ENCODE data around the gene AUTS2.

The AUTS2 gene

DNA sequence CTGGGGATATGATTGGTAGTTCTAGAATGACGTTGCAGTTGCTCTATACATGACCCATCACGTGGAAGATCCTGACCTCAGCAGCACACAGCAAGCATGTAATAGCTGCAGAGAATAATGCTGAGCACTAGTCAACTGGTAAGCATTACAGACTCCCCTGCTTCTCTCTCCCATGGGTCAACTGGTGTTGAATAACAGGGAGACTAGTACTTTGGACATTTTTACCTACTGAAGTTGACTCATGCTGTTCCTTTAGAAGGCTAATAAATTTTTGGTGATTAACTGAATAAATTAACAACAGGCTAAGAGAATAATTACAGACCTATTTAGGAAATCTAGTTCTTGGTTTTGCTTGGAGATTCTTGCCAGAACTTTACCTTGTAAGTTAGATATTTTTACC, 234.1 kb downstream of the AUTS2 start:
- no peak overlapping the region for H3K23ac ChIP-seq (ENCODE audit: low read length)
- no peak overlapping the region for H2AK5ac ChIP-seq (ENCODE audit: low read length)
- no peak overlapping the region for H3K4ac ChIP-seq (ENCODE audit: low read depth, low read length)
- no peak overlapping the region for H2BK15ac ChIP-seq (replicated peaks; ENCODE audit: low read depth)
- H3K36me3 ChIP-seq (ENCODE audit: control insufficient read depth, insufficient read depth, low read length), result no peaks in the 10 kb centered on the region
- H3K9ac ChIP-seq (ENCODE audit: low read length), result no peak overlapping the region
- no peak overlapping the region for H3K4me3 ChIP-seq (ENCODE audit: low read length)
- H3K4me2 ChIP-seq (ENCODE audit: low read length), result no peak overlapping the region
- H4K5ac ChIP-seq (ENCODE audit: low read length), result no peak overlapping the region
- no peak for DNase-seq
- H3K79me1 ChIP-seq (ENCODE audit: low read length), result no peaks in the 10 kb centered on the region
- H3K27ac ChIP-seq (ENCODE audit: low read depth, low read length), result no peak overlapping the region
- no peaks in the 10 kb centered on the region for H3K79me2 ChIP-seq (ENCODE audit: control insufficient read depth, insufficient read depth, low read length)
- no peak overlapping the region for H4K8ac ChIP-seq (ENCODE audit: low read depth, low read length)
- no peak overlapping the region for H2BK5ac ChIP-seq (ENCODE audit: low read length)
- no peak overlapping the region for H3K18ac ChIP-seq (ENCODE audit: low read length)
- peaks cover 3% of the 10 kb centered on the region for H3K4me1 ChIP-seq (ENCODE audit: control insufficient read depth, low read depth, low read length)
- WGBS (ENCODE audit: extremely low coverage, insufficient coverage, low lambda C conversion rate), result no CpG with 5 or more reads among the region's 2 CpGs
- H2BK120ac ChIP-seq (ENCODE audit: low read depth, low read length), result no peak overlapping the region
- no peaks in the 10 kb centered on the region for H3K27me3 ChIP-seq (ENCODE audit: insufficient read depth, low read length, poor library complexity)
- no peak overlapping the region for H3K56ac ChIP-seq (ENCODE audit: low read length)

DNA sequence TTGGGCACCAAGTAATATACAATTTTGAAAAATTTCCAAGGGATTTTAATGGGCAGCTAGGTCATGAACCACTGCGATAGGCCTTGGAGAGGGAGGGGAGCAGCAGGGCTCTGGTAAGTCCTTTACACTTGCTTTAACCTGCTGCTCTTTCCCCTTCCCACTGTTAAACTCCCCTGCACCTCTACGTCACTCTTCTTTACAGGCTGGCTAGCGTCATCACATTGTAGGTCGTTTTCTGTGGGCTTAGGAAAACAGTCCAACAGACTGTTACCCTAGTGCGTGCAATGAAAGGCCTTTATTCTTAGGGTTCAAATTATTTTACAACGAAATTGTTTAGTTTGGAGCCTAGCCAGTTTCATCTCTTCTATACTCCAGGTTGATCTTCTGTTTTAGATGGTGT, 235.7 kb downstream of the AUTS2 start:
- Histone ChIP-seq H3K56ac (ENCODE audit: low read length) (no peak overlapping the region), H3K4me2 (ENCODE audit: low read length) (no peak overlapping the region), H2AK5ac (ENCODE audit: low read length) (no peak overlapping the region), H3K4me3 (ENCODE audit: low read length) (no peak overlapping the region), H3K79me2 (ENCODE audit: control insufficient read depth, insufficient read depth, low read length) (no peaks in the 10 kb centered on the region), H3K36me3 (ENCODE audit: control insufficient read depth, insufficient read depth, low read length) (no peaks in the 10 kb centered on the region), H2BK5ac (ENCODE audit: low read length) (no peak overlapping the region), H3K27me3 (ENCODE audit: insufficient read depth, low read length, poor library complexity) (no peaks in the 10 kb centered on the region), H3K4ac (ENCODE audit: low read depth, low read length) (no peak overlapping the region), H4K8ac (ENCODE audit: low read depth, low read length) (no peak overlapping the region), H4K5ac (ENCODE audit: low read length) (no peak overlapping the region), H3K79me1 (ENCODE audit: low read length) (no peaks in the 10 kb centered on the region), H2BK120ac (ENCODE audit: low read depth, low read length) (no peak overlapping the region), H2BK15ac (replicated peaks; ENCODE audit: low read depth) (no peak overlapping the region), H3K9ac (ENCODE audit: low read length) (no peak overlapping the region), H3K23ac (ENCODE audit: low read length) (no peak overlapping the region), H3K27ac (ENCODE audit: low read depth, low read length) (no peak overlapping the region), H3K4me1 (ENCODE audit: control insufficient read depth, low read depth, low read length) (peaks cover 12% of the 10 kb centered on the region), H3K18ac (ENCODE audit: low read length) (no peak overlapping the region)
- DNase-seq, result no peak
- WGBS (ENCODE audit: extremely low coverage, insufficient coverage, low lambda C conversion rate), result no CpG with 5 or more reads among the region's 6 CpGs

DNA sequence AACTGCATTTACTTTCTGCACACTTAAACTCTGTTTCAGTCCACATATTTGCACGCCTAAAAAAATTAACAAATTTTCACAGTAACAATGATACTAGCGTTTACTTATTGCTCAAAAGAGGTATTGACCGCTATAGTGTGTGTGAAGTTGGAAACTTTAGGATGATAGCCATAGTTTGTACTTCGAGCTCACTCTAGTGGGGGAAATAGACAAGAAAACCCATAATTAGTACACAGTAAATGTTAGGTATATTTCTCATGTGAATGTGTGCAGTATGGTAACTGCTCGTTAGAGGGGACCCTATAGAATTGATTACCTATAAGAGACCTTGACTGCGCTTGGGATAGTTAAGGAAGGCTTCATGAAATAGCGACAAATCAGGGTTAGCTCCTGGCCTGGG, 238.4 kb downstream of the AUTS2 start:
- no peak overlapping the region for H2BK5ac ChIP-seq (ENCODE audit: low read length)
- H3K36me3 ChIP-seq (ENCODE audit: control insufficient read depth, insufficient read depth, low read length), result no peaks in the 10 kb centered on the region
- no peaks in the 10 kb centered on the region for H3K27me3 ChIP-seq (ENCODE audit: insufficient read depth, low read length, poor library complexity)
- H3K18ac ChIP-seq (ENCODE audit: low read length), result no peak overlapping the region
- no peak overlapping the region for H3K4me3 ChIP-seq (ENCODE audit: low read length)
- H3K79me1 ChIP-seq (ENCODE audit: low read length), result no peaks in the 10 kb centered on the region
- H2BK15ac ChIP-seq (replicated peaks; ENCODE audit: low read depth), result no peak overlapping the region
- no peak overlapping the region for H3K23ac ChIP-seq (ENCODE audit: low read length)
- no peak overlapping the region for H3K4me2 ChIP-seq (ENCODE audit: low read length)
- no peak overlapping the region for H2AK5ac ChIP-seq (ENCODE audit: low read length)
- H3K56ac ChIP-seq (ENCODE audit: low read length), result no peak overlapping the region
- no peak overlapping the region for H3K9ac ChIP-seq (ENCODE audit: low read length)
- H4K5ac ChIP-seq (ENCODE audit: low read length), result no peak overlapping the region
- H3K4me1 ChIP-seq (ENCODE audit: control insufficient read depth, low read depth, low read length), result peaks cover 19% of the 10 kb centered on the region
- no peak overlapping the region for H3K4ac ChIP-seq (ENCODE audit: low read depth, low read length)
- DNase-seq, result no peak
- H2BK120ac ChIP-seq (ENCODE audit: low read depth, low read length), result no peak overlapping the region
- H3K79me2 ChIP-seq (ENCODE audit: control insufficient read depth, insufficient read depth, low read length), result no peaks in the 10 kb centered on the region
- no peak overlapping the region for H3K27ac ChIP-seq (ENCODE audit: low read depth, low read length)
- no CpG with 5 or more reads among the region's 7 CpGs for WGBS (ENCODE audit: extremely low coverage, insufficient coverage, low lambda C conversion rate)
- no peak overlapping the region for H4K8ac ChIP-seq (ENCODE audit: low read depth, low read length)

- Histone ChIP-seq H3K23ac (ENCODE audit: low read length) (no peak overlapping the region), H3K4me2 (ENCODE audit: low read length) (no peak overlapping the region), H3K4me1 (ENCODE audit: control insufficient read depth, low read depth, low read length) (peaks cover 19% of the 10 kb centered on the region), H2BK15ac (replicated peaks; ENCODE audit: low read depth) (peak overlapping the region; percentile 76), H3K9ac (ENCODE audit: low read length) (no peak overlapping the region), H3K79me1 (ENCODE audit: low read length) (no peaks in the 10 kb centered on the region), H3K36me3 (ENCODE audit: control insufficient read depth, insufficient read depth, low read length) (no peaks in the 10 kb centered on the region), H4K5ac (ENCODE audit: low read length) (no peak overlapping the region), H2BK5ac (ENCODE audit: low read length) (no peak overlapping the region), H3K27ac (ENCODE audit: low read depth, low read length) (no peak overlapping the region), H3K4me3 (ENCODE audit: low read length) (no peak overlapping the region), H3K56ac (ENCODE audit: low read length) (no peak overlapping the region), H3K27me3 (ENCODE audit: insufficient read depth, low read length, poor library complexity) (no peaks in the 10 kb centered on the region), H2AK5ac (ENCODE audit: low read length) (no peak overlapping the region), H2BK120ac (ENCODE audit: low read depth, low read length) (no peak overlapping the region), H3K79me2 (ENCODE audit: control insufficient read depth, insufficient read depth, low read length) (no peaks in the 10 kb centered on the region), H4K8ac (ENCODE audit: low read depth, low read length) (no peak overlapping the region), H3K4ac (ENCODE audit: low read depth, low read length) (no peak overlapping the region), H3K18ac (ENCODE audit: low read length) (peak overlapping the region; percentile 83)
- no CpG with 5 or more reads among the region's 6 CpGs for WGBS (ENCODE audit: extremely low coverage, insufficient coverage, low lambda C conversion rate)
- DNase-seq, result peak; percentile 90
Observed at GRCh38 chr7:69837387-69838068, 239.3 kb downstream of the AUTS2 start.

GRCh38 chr7:69839782-69840181, 241.5 kb downstream of the AUTS2 start:
- Histone ChIP-seq H3K56ac (ENCODE audit: low read length) (no peak overlapping the region), H3K4me3 (ENCODE audit: low read length) (no peak overlapping the region), H3K23ac (ENCODE audit: low read length) (no peak overlapping the region), H3K27me3 (ENCODE audit: insufficient read depth, low read length, poor library complexity) (no peaks in the 10 kb centered on the region), H3K4ac (ENCODE audit: low read depth, low read length) (no peak overlapping the region), H3K4me2 (ENCODE audit: low read length) (no peak overlapping the region), H3K79me2 (ENCODE audit: control insufficient read depth, insufficient read depth, low read length) (no peaks in the 10 kb centered on the region), H3K4me1 (ENCODE audit: control insufficient read depth, low read depth, low read length) (peaks cover 16% of the 10 kb centered on the region), H3K36me3 (ENCODE audit: control insufficient read depth, insufficient read depth, low read length) (no peaks in the 10 kb centered on the region), H2BK120ac (ENCODE audit: low read depth, low read length) (no peak overlapping the region), H2BK5ac (ENCODE audit: low read length) (no peak overlapping the region), H3K27ac (ENCODE audit: low read depth, low read length) (no peak overlapping the region), H4K8ac (ENCODE audit: low read depth, low read length) (no peak overlapping the region), H3K9ac (ENCODE audit: low read length) (no peak overlapping the region), H3K79me1 (ENCODE audit: low read length) (peaks cover 2% of the 10 kb centered on the region), H4K5ac (ENCODE audit: low read length) (no peak overlapping the region), H2BK15ac (replicated peaks; ENCODE audit: low read depth) (no peak overlapping the region), H3K18ac (ENCODE audit: low read length) (no peak overlapping the region), H2AK5ac (ENCODE audit: low read length) (no peak overlapping the region)
- WGBS (ENCODE audit: extremely low coverage, insufficient coverage, low lambda C conversion rate), result 100% methylated on average over 1 of the region's 2 CpGs
- DNase-seq, result peak; percentile 27

- H2BK5ac ChIP-seq (ENCODE audit: low read length), result no peak overlapping the region
- H3K56ac ChIP-seq (ENCODE audit: low read length), result no peak overlapping the region
- DNase-seq, result no peak
- H3K4ac ChIP-seq (ENCODE audit: low read depth, low read length), result no peak overlapping the region
- H2AK5ac ChIP-seq (ENCODE audit: low read length), result no peak overlapping the region
- peaks cover 2% of the 10 kb centered on the region for H3K79me1 ChIP-seq (ENCODE audit: low read length)
- H4K5ac ChIP-seq (ENCODE audit: low read length), result no peak overlapping the region
- no peak overlapping the region for H3K4me2 ChIP-seq (ENCODE audit: low read length)
- no peak overlapping the region for H3K27ac ChIP-seq (ENCODE audit: low read depth, low read length)
- no CpG with 5 or more reads among the region's 3 CpGs for WGBS (ENCODE audit: extremely low coverage, insufficient coverage, low lambda C conversion rate)
- H2BK120ac ChIP-seq (ENCODE audit: low read depth, low read length), result no peak overlapping the region
- no peak overlapping the region for H3K18ac ChIP-seq (ENCODE audit: low read length)
- H3K23ac ChIP-seq (ENCODE audit: low read length), result no peak overlapping the region
- no peaks in the 10 kb centered on the region for H3K79me2 ChIP-seq (ENCODE audit: control insufficient read depth, insufficient read depth, low read length)
- peaks cover 16% of the 10 kb centered on the region for H3K4me1 ChIP-seq (ENCODE audit: control insufficient read depth, low read depth, low read length)
- no peak overlapping the region for H3K9ac ChIP-seq (ENCODE audit: low read length)
- no peak overlapping the region for H3K4me3 ChIP-seq (ENCODE audit: low read length)
- H4K8ac ChIP-seq (ENCODE audit: low read depth, low read length), result no peak overlapping the region
- H3K27me3 ChIP-seq (ENCODE audit: insufficient read depth, low read length, poor library complexity), result no peaks in the 10 kb centered on the region
- H2BK15ac ChIP-seq (replicated peaks; ENCODE audit: low read depth), result peak overlapping the region; percentile 36
- H3K36me3 ChIP-seq (ENCODE audit: control insufficient read depth, insufficient read depth, low read length), result no peaks in the 10 kb centered on the region
Observed at GRCh38 chr7:69840248-69840647, 242.0 kb downstream of the AUTS2 start.

Measured in mesendoderm (in vitro differentiated cells).